Measurements from ENCODE around the gene PACRGL. TPM values are rescaled to one million over a fixed set of nuclear protein-coding genes. Genes with fewer than 3 reads are reported as not detected.

PACRGL gene
- total RNA-seq: 14.8 TPM

DNA sequence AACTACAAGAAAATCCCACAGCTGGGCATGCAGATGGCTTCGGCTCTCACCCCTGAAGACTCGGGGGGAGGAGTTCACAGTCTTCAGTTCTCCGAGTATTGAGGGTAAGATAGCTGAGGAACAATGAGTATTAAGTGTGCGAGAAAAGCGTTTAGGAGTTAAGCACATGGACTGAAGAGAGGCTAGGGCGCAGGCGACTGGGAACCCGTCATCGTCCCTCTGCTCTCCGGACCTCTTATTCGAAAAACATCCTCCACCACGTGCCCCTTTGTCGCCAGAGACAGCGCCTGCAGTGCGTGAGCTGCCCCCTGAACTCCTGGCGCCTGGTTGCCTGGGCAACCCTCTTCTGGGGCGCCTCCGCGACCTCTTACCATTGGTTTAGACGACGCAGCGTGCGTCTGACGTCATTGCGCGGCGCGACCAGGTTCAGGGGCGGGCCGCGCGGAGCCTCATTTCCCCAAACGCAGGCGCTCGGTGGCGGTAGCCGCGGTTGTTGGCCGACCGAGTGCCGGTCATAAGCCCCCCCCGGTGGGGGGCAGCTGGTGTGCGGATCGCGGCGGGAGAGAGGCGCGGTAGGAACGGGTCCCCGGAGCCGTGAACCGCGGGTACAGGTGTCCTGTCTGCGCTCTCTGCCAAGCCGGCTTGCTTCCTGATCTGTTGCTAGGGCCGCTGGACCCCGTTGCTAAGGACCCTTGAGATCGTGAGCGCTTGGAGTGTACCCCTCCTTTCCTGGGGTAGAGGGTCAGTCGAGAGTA is at the start of gene PACRGL:
Gene PACRGL (plus strand): TSS at position 452 of the 755 bp plus-strand sequence. CDS start 4,024 bp downstream, outside the sequence.
- ATAC-seq: peak; percentile 99

DNA sequence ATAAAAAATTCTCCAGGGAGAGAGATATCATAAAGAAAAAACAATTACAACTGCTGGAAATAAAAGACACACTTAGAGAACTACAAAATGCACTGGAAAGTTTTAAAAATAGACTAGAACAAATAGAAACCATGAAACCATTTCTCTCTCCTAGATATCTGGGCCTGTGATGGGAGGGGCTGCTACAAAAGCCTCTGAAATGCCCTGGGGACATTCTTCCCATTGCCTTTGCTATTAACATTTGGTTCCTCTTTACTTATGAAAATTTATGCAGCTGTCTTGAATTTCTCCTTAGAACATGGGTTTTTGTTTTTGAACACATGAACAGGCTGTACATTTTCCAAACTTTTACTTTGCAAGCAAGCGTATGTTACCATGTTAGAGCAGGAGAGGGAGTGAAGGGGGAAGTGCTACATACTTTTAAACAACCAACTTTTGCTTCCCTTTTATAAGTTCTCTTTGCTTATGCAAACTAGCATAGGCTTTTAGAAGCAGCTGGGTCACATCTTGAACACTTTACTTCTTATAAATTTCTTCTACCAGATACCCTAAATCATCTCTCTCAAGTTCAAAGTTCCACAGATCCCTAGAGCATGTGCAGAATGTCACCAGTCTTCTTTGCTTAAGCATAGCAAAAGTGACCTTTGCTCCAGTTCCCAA is 47.9 kb upstream of the PACRGL start:
- ATAC-seq: no peak

DNA sequence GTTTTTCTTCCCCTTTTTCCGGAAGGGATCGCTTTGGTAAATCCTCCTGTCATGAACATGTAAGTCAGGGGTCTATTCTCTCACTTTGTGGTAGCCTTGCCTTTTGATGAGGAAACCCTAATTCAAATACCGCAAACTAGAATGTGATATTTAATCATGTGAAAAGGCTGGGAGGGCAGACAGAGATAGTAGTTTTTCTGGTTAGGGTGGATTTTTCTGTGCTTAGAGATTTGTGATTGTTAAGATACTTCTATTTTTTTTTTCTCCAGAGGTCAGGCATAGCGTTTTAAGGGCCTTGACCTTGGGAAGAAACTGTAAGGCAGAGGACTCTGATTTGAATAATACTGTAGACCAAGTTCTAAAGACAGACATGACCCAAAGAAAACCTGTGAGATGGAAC is 41.8 kb upstream of the PACRGL start:
- ATAC-seq: no peak

DNA sequence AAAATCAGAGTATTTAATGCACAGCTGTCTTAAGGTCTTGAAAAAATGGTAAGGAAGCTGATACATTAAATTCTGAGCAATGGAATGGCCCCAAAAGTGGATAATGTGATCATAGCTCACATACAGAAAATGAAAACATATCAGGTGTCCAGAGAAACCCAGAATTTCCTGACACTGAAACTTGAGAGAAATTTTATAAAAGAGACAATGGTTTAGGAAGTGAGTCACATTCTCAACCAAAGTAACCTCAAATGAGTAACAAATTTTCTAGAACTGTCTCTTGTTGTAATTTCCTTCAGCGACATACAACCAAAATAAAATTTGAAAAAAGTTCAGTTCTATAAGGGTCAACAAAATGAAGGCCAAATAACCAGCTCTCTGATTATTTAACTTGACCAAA is 37.4 kb upstream of the PACRGL start:
- no peak for ATAC-seq

DNA sequence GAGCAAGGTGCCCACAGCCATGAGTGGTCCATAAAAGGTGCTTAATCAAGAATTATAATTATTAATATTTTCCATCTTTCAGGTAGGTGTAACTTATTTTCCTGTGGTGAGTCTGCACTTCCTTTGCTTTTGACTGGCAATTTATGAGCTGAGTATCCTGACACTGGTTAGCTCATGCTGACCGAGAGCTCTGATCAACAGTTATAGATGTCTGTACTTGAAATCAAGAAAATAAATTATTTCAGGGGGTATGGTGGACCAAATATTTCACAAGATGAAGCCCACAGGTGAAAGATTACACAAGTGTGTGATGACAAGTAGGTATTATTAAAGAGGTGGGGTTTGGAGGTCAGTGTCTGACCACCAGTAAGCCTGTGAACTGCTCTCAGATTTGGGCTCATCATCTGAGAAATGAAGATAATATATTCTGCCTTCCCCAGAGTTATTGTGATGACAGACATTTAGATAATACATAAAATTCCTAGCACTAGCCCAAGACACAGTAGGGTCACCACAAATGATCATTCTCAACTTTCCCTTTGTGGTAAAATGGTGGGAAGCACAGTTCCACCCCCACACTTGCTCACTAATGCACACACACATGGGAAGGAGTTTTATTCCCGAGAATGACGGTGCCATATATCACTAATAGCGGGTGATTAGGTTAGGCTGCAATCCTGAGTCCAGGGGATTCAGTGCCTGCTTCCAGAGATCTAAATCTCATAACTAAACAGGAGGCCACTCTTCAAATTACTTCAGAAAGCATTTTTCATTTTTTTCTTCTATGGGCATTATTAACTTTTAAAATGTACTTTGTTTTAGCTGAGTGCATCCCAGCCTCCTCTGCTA is 34.0 kb upstream of the PACRGL start:
- ATAC-seq: no peak

DNA sequence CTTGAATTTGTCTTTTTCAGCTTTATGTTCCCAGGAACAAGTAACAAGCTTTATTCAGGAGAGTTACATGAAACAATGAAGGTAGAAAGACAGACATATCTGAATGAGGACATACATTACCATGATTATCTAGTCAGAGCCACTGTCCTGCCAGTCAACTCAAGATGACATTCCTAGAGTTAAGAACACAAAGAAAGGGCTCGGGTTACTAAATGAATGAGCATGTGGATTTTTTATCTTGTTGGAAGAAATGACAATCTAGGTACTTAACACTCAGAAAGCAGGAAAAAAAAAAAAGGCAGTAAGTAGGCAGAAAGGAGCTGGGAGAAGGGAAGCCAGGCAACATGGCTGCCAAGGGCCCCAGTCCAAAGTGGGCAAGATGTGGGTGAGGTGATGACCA is 28.0 kb upstream of the PACRGL start:
- no peak for ATAC-seq

DNA sequence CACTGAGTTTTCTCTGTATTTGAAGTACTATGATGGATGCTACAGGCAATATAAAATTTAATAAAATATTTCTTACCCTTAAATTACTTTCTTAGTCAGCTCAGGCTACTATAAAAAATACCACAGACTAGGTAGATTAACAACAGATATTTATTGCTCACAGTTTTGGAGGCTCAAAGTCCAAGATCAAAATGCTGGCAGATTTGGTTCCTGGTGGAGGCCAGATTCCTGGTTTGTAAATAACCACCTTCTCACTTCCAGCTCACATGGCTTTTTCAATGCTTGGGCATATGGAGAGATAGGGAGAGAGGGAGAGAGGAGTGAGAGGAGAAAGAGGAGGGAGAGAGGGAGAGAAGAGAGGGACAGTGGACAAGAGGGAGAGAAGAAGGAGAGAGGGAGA is 24.5 kb upstream of the PACRGL start:
- ATAC-seq: no peak

DNA sequence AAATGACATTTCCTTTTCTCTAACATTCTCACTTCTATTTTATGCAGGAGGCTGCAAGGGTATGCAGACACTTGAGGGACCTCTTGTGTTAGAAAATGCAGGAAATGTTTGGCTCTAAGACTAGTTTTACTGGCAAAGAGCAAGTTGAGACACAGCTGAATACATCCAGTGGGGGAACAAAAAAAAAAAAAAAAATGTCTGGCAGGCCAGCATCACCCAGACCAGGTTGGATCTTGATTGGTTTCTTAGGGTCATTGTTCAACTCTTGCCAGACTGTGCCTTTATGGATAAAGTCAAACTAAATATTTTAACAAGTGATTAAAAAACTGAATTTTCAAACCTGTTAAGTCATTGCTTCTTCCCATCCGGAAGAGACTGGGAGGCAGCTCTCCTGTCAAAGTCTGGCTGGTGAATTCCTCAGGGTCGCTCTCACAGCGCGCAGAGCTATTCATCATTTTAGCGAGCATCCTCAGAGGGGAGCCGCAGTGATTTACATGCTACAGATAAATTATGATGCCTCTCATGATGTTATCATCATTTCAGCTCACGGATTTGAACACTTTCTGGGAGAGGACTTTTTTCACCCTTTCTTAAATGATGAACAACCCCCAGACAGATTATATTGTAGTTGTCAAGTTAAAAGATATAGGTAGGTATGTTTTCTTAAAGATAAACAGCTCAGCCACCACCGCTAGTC is 23.6 kb upstream of the PACRGL start:
- no peak for ATAC-seq

DNA sequence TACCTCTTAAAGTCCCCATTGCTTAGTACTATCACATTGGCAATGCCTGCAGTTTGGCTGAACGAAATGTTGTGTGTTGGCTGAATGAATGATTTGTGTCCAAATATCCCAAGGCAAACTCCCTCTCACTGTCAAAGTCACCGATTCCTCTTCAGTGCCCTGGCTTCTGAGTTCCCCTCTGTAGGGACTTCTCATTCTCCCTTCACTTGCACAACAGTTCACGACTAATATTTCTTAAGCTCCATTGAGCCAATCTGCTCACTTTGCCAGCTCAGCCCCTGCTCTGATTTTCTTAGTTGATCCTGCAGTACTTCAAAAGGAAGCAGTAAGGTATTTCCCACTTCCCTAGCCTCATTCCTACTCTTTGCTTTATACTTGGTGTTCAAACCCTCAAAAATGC is 21.9 kb upstream of the PACRGL start:
- no peak for ATAC-seq

DNA sequence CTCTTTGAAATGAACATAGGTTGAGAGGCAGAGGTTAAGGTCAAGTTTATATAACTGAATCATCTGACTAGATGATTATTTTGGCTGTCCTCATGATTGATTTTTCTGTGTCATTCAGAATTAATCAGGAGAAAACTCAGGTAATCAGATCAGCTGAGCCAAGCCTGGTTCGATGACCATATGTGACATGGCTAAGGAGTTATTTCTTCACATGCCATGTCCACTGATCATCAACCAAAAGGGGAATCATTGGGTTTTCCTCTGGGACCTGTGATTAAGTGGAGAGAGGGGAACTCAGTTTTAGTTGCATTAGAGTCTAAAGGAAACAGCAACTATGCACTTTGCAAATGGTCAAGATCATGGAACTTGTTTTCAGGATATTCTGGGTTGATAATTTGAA is 20.3 kb upstream of the PACRGL start:
- ATAC-seq: no peak

DNA sequence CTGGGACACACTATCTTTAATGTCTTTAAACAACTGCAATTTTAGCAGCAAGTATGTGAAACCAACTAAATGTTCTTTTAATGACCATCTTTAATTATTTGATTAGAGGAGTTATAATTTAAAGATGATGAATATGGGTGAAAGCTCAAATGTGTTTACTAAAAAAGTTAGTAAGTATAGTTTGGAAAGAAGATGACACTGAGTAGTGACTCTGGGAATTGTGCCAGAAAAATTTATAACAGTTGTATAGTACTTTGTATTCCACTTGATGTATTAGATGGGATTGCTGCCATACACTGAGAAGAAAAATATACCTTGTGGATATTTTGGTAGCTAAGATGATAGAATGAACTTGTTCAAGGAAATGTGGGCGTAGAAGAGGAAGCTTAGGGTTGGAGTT is 19.5 kb upstream of the PACRGL start:
- ATAC-seq: no peak

DNA sequence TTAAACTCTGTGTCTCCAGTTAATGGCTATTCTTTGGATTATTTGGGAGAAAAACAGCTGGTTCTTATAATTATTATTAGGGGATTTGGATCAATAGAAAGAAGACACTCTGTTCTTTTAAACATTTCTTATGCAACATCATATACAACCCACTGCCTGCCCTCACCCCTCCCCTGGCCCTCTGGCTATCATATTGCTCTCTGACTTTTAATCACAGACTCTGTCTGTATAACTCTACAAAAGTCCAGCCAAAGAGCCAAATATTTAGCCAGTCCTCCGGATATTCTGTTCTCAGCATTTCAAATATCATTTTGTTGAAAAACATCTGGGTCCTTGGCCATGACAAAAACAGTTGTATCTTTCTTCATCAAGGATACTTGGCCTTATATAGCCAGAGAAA is 19.0 kb upstream of the PACRGL start:
- no peak for ATAC-seq

DNA sequence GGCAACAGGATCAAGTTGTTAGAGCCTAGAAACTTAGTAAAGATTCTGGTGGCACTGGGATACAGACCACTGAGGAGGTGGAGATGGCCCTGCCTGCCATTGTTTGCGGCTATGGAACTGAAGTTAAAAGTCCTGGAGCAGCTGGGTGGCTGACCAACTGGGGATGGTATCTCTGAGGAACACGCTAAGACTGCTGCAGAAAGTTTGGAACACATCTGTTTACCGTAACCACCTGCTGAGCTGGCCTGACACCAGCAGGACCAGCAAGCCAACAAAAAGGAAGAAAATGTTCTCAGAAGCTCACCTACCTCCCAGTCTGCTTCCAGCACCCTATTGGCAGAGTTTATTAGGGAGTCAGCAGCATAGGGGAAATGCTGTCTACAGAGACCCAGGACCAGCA is 17.4 kb upstream of the PACRGL start:
- ATAC-seq: no peak

DNA sequence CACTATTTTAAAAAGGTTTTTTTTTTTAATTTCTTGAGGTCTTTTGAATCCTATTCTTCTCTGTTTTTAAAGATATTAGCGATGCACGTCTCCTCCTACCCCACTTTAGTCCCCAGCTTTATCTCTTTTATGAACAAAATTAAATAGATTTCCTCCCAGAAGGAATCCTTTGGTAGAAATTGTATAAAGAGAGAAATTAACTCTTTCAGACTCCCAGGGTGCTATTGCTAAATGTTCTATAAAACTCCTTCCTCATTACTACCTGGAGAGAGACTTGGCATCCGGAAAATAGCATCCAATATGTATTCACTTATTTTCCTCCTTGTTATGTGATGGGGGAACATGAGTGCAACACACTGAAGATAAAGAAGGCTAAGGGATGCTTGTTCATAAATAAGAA is 16.5 kb upstream of the PACRGL start:
- ATAC-seq: no peak

DNA sequence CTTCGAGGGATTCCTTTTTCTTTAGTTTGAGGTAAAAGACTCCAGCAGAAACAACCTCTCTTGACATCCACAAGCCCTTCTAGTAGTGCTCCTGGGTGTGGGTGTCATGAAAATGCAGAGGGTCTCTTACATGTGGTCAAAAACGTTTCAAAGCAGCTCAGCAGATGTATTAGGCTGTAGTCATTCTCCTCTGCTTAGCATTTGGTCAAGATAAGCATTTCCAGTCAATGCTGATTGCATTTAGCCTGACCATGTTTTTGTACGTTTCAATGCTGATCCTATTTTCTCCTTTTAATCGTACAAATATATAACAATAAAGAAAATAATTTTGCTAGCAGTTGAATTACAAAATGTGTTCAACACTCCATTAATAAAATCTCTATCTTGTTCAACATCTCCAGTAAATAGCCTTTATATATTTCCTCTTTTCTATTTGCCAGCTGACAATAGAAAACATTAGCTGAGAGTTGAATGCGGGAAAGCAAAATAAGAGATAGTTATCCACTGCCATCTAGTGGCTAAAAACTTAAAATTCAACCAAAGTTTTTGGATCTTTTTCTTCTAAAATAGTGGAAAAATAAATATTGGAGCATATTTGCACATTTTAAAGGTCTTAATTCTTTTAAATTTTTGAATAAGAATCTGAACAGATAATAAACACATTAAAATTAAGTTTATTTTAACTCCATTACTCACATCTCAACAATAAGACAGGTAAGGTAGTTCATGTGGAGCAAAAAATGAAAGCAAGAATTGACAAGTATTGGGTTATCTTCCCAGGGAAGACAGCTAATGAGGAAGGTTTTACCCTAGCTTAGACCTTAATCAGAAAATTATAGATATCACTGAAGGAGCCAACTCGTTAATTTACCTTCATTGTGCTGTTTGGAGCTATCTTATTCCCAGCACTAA is 15.2 kb upstream of the PACRGL start:
- no peak for ATAC-seq

DNA sequence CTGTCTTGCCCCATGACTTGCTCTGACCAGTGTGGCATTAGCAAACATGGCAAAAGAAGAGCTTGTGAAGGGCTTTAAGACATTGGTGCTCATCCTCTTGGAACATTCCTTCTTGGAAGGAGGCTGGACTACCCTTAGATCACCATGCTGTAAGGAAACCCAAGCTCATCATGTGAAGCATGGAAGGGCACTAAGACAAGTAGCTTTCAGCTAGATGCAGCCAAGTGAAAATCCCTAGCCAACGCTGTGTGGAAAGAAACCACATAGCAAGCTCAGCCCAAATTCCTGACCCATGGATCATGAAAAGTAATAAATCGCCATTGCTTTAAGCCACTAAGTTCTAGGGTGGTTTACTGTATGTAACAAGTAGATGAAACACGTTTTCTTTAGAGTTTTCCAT is 12.4 kb upstream of the PACRGL start:
- no peak for ATAC-seq

DNA sequence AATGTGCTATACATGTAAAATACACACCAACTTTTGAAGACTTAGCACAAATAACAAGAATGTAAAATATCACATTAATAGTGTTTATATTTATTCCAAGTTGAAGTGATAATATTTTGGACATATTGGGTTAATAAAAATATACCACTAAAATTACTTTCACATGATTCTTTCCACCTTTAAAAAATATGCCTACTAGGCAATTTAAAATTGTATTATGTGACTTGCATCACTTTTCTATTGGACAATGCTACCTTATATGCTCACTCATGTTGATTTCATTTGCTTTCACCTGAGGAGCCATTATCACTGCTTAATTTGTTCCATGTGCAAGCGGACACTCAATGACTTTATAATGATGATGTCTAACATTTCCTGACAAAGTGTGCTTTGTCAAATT is 3.4 kb upstream of the PACRGL start:
- no peak for ATAC-seq

DNA sequence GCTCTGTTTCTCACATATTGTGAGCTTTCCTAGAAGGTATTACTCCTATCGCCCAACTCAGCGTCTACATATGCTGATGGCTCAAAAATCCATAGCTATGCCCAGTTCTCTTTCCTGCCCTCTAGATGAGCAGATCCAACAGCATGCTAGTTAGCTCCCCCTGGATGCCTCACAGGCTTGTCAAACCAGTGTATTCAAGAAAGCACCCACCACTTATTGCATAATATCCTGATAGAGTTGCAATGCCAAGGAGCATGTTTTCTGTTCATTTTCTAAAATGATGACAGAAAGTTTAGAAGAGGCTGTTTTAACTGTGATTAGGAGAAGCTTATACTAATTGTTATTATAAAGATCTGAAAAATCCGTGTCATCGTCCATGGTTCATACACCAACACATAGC is 1.9 kb upstream of the PACRGL start:
- no peak for ATAC-seq

DNA sequence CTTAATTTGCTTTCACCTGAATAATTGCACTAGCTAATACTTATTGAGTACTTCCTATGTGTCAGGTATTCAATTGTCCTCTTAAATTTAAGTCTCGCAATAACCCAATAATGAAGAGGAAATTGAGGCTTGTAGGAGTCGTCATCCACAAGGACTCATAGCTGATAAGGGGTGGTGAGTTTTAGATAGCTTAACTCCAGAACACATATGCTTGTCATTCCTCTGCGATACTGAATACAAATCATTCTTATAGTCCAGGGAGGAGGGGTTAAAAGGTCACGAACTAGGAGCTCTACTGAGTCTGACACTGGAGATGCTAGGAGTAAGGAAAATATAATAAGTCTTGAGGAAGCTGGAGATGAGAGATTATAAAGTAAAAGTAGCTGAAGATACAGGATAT is 1.4 kb upstream of the PACRGL start:
- ATAC-seq: no peak

DNA sequence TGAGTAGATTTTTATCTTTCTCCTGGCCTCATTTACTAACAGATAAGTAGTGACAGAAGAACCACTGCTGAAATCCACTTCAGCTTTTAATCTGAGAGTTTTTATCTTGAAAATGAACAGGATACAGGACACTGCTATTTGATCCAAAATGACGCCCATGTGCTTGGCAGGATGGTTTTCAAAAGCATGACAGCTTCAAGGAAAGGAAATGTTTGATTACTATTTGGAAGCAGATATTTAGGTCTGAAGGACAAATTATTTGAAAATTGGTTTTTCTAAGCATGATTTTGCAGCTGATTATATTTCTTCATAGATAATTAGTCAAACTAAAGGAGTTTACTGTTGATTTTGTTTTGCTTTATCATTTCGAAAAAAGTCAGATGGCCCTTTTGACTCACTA is 11.1 kb downstream of the PACRGL start:
- ATAC-seq: no peak

DNA sequence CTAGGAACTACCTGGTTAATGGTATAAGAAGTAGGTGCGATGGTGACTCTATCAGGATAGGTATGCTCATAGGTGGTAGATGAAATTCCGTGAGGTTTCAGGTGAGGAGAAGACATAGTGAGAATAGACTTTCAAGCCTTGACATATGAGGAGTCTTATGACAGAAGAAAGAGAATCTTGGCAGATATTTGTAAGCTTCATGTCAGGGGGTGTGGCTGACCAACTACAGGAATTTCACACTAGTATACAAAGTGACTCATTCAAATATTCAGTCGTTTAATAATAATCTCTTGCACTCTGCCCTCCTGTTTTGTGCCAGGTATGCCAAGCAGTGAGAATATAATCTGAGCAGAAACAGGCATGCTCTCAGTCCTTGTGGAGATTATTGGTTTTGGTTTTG is 22.8 kb downstream of the PACRGL start:
- peak; percentile 59 for ATAC-seq

DNA sequence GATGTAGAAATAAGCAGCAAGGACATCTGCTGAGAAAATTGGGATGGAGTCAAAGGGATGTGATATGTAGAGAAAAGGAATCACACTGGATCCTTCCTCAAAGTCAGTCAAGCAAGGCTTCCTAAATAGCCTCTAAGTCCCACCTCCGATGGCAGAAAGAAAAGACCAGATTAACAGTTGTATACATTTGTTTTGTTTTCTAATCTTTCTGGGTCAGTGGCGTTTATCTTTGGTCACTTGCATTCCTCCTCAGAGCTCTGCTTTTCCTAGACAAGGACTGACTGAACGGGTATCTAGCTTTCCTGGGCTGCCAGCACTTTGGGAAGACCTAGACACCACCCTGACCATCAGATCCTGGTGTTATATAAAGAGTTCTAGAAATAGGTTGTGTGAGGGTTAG is 23.2 kb downstream of the PACRGL start:
- ATAC-seq: no peak
